ENCODE data around the gene BRD3OS.
"Not testable (repeated sequence)": the region's sequence is repeated elsewhere in the genome, so short reads cannot be mapped to it uniquely, and the experiment has no call there.

The BRD3OS gene

DNA sequence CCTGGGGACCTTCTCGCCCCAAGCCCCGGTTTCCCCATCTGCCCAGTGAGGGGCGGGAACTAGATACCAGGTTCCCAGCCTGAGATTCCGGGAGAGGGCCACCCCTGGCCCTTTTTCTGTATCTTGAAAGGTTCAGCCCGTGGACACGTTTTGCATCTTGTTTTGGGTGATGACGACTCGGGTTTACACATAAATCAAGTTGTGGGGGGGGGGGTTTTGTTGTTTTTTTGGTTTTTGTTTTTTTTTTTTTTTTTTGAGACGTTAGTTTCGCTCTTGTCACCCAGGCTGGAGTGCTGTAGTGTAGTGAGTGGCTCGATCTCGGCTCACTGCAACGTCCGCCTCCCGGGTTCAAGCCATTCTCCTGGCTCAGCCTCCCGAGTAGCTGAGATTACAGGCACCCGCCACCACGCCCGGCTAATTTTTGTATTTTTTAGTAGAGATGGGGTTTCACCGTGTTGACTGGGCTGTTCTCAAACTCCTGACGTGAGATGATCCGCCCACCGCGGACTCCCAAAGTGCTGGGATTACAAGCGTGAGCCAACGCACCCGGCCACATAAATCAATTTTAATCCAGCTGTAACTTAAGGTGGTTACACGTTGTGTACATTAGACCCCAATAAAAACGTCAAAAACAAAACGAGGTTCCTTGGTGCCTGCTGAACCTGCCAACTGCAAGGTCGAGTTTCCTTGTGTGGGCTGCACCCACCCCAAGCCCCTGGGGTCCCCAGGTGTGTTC lies 43.6 kb downstream of the BRD3OS start:
- Histone ChIP-seq H3K27ac (peak overlapping the region; percentile 100), H3K4me3 (ENCODE audit: low read depth in 1 of 2, low read length in 1 of 2) (peak overlapping the region; percentile 80 to 86)
- TF ChIP-seq, protein P1, sequence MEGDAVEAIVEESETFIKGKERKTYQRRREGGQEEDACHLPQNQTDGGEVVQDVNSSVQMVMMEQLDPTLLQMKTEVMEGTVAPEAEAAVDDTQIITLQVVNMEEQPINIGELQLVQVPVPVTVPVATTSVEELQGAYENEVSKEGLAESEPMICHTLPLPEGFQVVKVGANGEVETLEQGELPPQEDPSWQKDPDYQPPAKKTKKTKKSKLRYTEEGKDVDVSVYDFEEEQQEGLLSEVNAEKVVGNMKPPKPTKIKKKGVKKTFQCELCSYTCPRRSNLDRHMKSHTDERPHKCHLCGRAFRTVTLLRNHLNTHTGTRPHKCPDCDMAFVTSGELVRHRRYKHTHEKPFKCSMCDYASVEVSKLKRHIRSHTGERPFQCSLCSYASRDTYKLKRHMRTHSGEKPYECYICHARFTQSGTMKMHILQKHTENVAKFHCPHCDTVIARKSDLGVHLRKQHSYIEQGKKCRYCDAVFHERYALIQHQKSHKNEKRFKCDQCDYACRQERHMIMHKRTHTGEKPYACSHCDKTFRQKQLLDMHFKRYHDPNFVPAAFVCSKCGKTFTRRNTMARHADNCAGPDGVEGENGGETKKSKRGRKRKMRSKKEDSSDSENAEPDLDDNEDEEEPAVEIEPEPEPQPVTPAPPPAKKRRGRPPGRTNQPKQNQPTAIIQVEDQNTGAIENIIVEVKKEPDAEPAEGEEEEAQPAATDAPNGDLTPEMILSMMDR (IDR thresholded peaks at IDR 0.05), result no peak

GRCh38 chr9:134069480-134070399 lies 44.5 kb downstream of the BRD3OS start:
- Histone ChIP-seq H3K9me3 (no peaks in the 10 kb centered on the region), H3K4me3 (ENCODE audit: low read depth in 1 of 2, low read length in 1 of 2) (no peak overlapping the region), H3K4me1 (ENCODE audit: control insufficient read depth in 1 of 2, insufficient read depth in 1 of 2, low read depth in 1 of 2, low read length in 1 of 2) (peaks cover 29 to 31% of the 10 kb centered on the region in 2 experiments), H3K27ac (no peak overlapping the region), H3K27me3 (peaks cover 44% of the 10 kb centered on the region), H3K36me3 (no peaks in the 10 kb centered on the region)
- TF ChIP-seq, protein P1 (IDR thresholded peaks at IDR 0.05), result no peak

More for the DNA sequence above, 43.6 kb downstream of the BRD3OS start:
- H3K4me1 ChIP-seq (ENCODE audit: control insufficient read depth in 1 of 2, insufficient read depth in 1 of 2, low read depth in 1 of 2, low read length in 1 of 2), result peaks cover 32 to 34% of the 10 kb centered on the region in 2 experiments
- peaks cover 37% of the 10 kb centered on the region for H3K27me3 ChIP-seq
- H3K36me3 ChIP-seq, result no peaks in the 10 kb centered on the region
- no peaks in the 10 kb centered on the region for H3K9me3 ChIP-seq

- Histone ChIP-seq H3K9me3 (no peaks in the 10 kb centered on the region), H3K4me1 (ENCODE audit: control insufficient read depth in 1 of 2, insufficient read depth in 1 of 2, low read depth in 1 of 2, low read length in 1 of 2) (peaks cover 15 to 17% of the 10 kb centered on the region in 2 experiments), H3K36me3 (no peaks in the 10 kb centered on the region), H3K27ac (no peak overlapping the region), H3K4me3 (ENCODE audit: low read depth in 1 of 2, low read length in 1 of 2) (no peak overlapping the region), H3K27me3 (peaks cover 44% of the 10 kb centered on the region)
- TF ChIP-seq, protein P1 (IDR thresholded peaks at IDR 0.05), result no peak
These were observed 45.9 kb downstream of the BRD3OS start for GRCh38 chr9:134071149-134071548.

DNA sequence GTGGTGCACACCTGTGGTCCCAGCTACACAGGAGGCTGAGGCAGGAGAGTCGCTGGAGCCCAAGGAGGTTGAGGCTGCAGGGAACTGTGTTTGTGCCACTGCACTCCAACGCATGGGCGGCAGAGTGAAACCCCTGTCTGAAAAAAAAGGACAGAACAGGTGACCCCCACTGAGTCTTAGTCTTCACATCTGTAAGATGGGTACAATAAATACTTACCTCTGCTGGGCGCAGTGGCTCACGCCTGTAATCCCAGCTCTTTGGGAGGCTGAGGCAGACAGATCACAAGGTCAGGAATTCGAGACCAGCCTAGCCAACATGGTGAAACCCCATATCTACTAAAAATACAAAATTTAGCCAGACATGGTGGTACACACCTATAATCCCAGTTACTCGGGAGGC lies 47.4 kb downstream of the BRD3OS start:
- H3K27me3 ChIP-seq, result peaks cover 44% of the 10 kb centered on the region
- H3K36me3 ChIP-seq; H3K9me3 ChIP-seq; H3K4me1 ChIP-seq (ENCODE audit: control insufficient read depth in 1 of 2, insufficient read depth in 1 of 2, low read depth in 1 of 2, low read length in 1 of 2); H3K4me3 ChIP-seq (ENCODE audit: low read depth in 1 of 2, low read length in 1 of 2); H3K27ac ChIP-seq: not testable (repeated sequence)

GRCh38 chr9:134073500-134073899 lies 48.2 kb downstream of the BRD3OS start:
- Histone ChIP-seq H3K27me3 (peaks cover 44% of the 10 kb centered on the region), H3K4me3 (ENCODE audit: low read depth in 1 of 2, low read length in 1 of 2) (no peak overlapping the region), H3K4me1 (ENCODE audit: control insufficient read depth in 1 of 2, insufficient read depth in 1 of 2, low read depth in 1 of 2, low read length in 1 of 2) (peaks cover 6 to 7% of the 10 kb centered on the region in 2 experiments), H3K27ac (no peak overlapping the region), H3K9me3 (no peaks in the 10 kb centered on the region), H3K36me3 (no peaks in the 10 kb centered on the region)
- TF ChIP-seq, protein P1 (IDR thresholded peaks at IDR 0.05), result no peak

DNA sequence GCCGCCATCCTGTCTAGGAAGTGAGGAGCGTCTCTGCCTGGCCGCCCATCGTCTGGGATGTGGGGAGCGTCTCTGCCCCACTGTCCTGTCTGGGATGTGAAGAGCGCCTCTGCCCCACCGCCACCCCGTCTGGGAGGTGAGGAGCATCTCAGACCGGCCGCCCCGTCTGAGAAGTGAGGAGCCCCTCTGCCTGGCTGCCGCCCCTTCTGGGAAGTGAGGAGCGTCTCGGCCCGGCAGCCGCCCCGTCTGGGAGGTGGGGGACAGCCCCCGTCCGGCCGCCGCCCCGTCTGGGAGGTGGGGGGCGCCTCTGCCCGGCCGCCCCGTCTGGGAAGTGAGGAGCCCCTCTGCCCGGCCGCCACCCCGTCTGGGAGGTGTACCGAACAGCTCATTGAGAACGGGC lies 50.4 kb downstream of the BRD3OS start:
- not testable (repeated sequence) for H3K4me3 ChIP-seq (ENCODE audit: low read depth in 1 of 2, low read length in 1 of 2); H3K9me3 ChIP-seq; H3K27ac ChIP-seq; H3K36me3 ChIP-seq; H3K4me1 ChIP-seq (ENCODE audit: control insufficient read depth in 1 of 2, insufficient read depth in 1 of 2, low read depth in 1 of 2, low read length in 1 of 2)
- peaks cover 26% of the 10 kb centered on the region for H3K27me3 ChIP-seq
